GM06990 (cell line): ENCODE measurements around the gene NEK11.

ENCODE experiments used
- DNase-seq: peaks from one replicate; pipeline ENCODE4 v3.0.0-alpha.2; 2011; ENCODE audit not compliant: insufficient read length; ENCODE audit errors: extremely low read depth
- H3K27me3 ChIP-seq: replicated peaks from 2 replicates; pipeline ENCODE4 v1.6.0; 2011; ENCODE audit warnings: low read length; ENCODE audit not compliant: control insufficient read depth, insufficient read depth
- H3K36me3 ChIP-seq: 2 replicates; pipeline ENCODE4 v1.5.1; 2011; ENCODE audit warnings: low read length; ENCODE audit not compliant: control insufficient read depth, insufficient read depth
- H3K4me3 ChIP-seq: replicated peaks from 2 replicates; pipeline ENCODE4 v1.5.1; 2011; ENCODE audit warnings: low read depth, mild to moderate bottlenecking, control low read depth, low read length
- CTCF ChIP-seq: IDR thresholded peaks from 2 replicates; pipeline ENCODE4 v1.5.1; 2011; ENCODE audit warnings: low read length, control low read depth, mild to moderate bottlenecking, inconsistent platforms; ENCODE audit not compliant: insufficient read depth, poor library complexity, severe bottlenecking

The NEK11 gene

GRCh38 chr3:131306242-131306641, 279.6 kb downstream of the NEK11 start:
- Histone ChIP-seq H3K36me3 (no peaks in the 10 kb centered on the region), H3K4me3 (no peak overlapping the region), H3K27me3 (no peaks in the 10 kb centered on the region)
- TF ChIP-seq CTCF: no peak
- no peak for DNase-seq

- H3K27me3 ChIP-seq: no peaks in the 10 kb centered on the region
- H3K36me3 ChIP-seq: no peaks in the 10 kb centered on the region
- no peak overlapping the region for H3K4me3 ChIP-seq
- TF ChIP-seq CTCF: no peak
- DNase-seq: no peak
Measured at GRCh38 chr3:131314318-131314717, 287.6 kb downstream of the NEK11 start.

- Histone ChIP-seq H3K4me3 (no peak overlapping the region), H3K36me3 (no peaks in the 10 kb centered on the region), H3K27me3 (no peaks in the 10 kb centered on the region)
- DNase-seq: no peak
- TF ChIP-seq CTCF: no peak
Measured at GRCh38 chr3:131315162-131315561, 288.5 kb downstream of the NEK11 start.

GRCh38 chr3:131317667-131318066, 291.0 kb downstream of the NEK11 start:
- Histone ChIP-seq H3K4me3 (no peak overlapping the region), H3K36me3 (no peaks in the 10 kb centered on the region), H3K27me3 (no peaks in the 10 kb centered on the region)
- no peak for TF ChIP-seq CTCF
- DNase-seq: no peak

- Histone ChIP-seq H3K27me3 (no peaks in the 10 kb centered on the region), H3K36me3 (no peaks in the 10 kb centered on the region), H3K4me3 (no peak overlapping the region)
- no peak for TF ChIP-seq CTCF
- DNase-seq: no peak
Measured at GRCh38 chr3:131323014-131323413, 296.3 kb downstream of the NEK11 start.

DNA sequence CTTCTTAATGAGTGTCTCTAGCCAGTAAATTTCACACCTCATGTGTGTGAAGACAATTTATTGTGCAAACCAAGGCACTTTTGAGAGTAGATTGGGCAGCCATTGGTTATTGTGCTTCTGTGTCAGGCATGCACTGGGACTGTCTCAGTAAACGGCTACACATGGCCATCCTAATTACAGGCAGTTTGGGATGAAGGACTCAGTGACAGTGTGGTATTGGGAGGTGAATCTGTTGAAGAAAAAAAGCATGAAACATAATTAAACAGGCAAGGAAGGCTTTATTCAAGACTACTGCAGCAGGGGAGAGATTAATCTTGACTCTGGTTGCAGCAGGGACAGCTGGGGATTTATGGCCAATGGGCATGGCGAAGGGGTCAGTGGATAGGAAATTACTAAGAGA, 297.1 kb downstream of the NEK11 start:
- TF ChIP-seq CTCF: no peak
- H3K4me3 ChIP-seq: no peak overlapping the region
- no peaks in the 10 kb centered on the region for H3K36me3 ChIP-seq
- H3K27me3 ChIP-seq: no peaks in the 10 kb centered on the region
- no peak for DNase-seq
